Testis (tissue), 2 donors: ENCODE data around the gene TMEM269.

ENCODE experiments used
- CTCF ChIP-seq, 3 experiments: fragments of 450-650 bp in 2 of 3; fragments of 200-600 bp in 1 of 3; sonication (generic) in 1 of 3; IDR thresholded peaks; one replicate each; pipeline ENCODE4 v1.5.1; 2016 to 2019; ENCODE audit warnings: antibody characterized with exemption in 3 of 3, mild to moderate bottlenecking in 2 of 3, moderate library complexity in 1 of 3
- POLR2A ChIP-seq: fragments of 450-650 bp; IDR thresholded peaks from one replicate; pipeline ENCODE4 v1.6.1; 2017; ENCODE audit warnings: antibody characterized with exemption, mild to moderate bottlenecking, moderate library complexity

GRCh38 chr1:42797414-42797813, 12.6 kb downstream of the TMEM269 start:
- TF ChIP-seq CTCF (IDR thresholded peaks at IDR 0.05) (no peak), POLR2A (no peak)
